Stimulated activated CD4-positive, alpha-beta T cell treated with anti-CD3 and anti-CD28 coated beads, TNF-alpha, amount 100 ng/mL, for 24 hours (primary cell): ENCODE results near the gene TRIM41.
"Not testable (repeated sequence)": the region's sequence is repeated elsewhere in the genome, so short reads cannot be mapped to it uniquely, and the experiment has no call there.

Experiments
- DNase-seq, 3 experiments: peaks; one replicate each; pipeline ENCODE4 v3.0.0-alpha.2; 2020; ENCODE audit warnings: low read depth in 3 of 3

The TRIM41 gene

GRCh38 chr5:181283841-181284755 is 61.0 kb downstream of the TRIM41 start:
- DNase-seq = not testable (repeated sequence)
